ENCODE results near the gene ANKUB1.

Gene ANKUB1

DNA sequence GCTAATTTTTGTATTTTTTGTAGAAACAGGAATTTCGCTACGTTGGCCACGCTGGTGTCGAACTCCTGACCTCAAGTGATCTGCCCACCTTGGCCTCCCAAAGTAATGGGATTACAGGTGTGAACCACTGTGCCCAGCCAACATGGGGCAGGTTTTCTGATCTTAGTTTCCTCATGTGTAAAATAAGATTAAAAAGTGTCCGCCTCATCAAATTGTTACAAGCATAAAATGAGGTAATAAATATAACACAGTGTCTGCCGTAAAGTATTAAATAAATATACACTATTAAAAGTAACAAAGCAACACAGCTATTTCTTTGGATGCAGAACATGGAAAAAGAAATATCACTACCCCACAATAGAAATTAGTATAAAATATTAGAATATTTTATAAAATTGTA is 23.6 kb downstream of the ANKUB1 start:
- Histone ChIP-seq H3K36me3 (ENCODE audit: insufficient read depth, low read length) (no peaks in the 10 kb centered on the region), H4K20me1 (ENCODE audit: insufficient read depth, low read length) (no peaks in the 10 kb centered on the region), H3K27ac (ENCODE audit: low read length) (no peak overlapping the region), H3K9ac (ENCODE audit: low read depth, low read length) (no peak overlapping the region), H3K27me3 (ENCODE audit: insufficient read depth, low read length, poor library complexity) (peaks cover 12% of the 10 kb centered on the region), H3K4me3 (ENCODE audit: low read depth in 1 of 2, low read length in 2 of 2) (no peak overlapping the region), H3K4me1 (ENCODE audit: insufficient read depth, low read length) (no peaks in the 10 kb centered on the region), H3K9me3 (ENCODE audit: insufficient read depth, low read length, severe bottlenecking) (no peaks in the 10 kb centered on the region), H3K79me2 (ENCODE audit: insufficient read depth, low read length) (no peaks in the 10 kb centered on the region), H3K4me2 (ENCODE audit: insufficient read depth, low read length) (no peak overlapping the region), H2AFZ (ENCODE audit: low read depth, low read length) (no peak overlapping the region)
- no peak for ATAC-seq (ENCODE audit: insufficient read depth, low read depth)
- no peak for DNase-seq
- TF ChIP-seq EZH2 (IDR thresholded peaks at IDR 0.05; ENCODE audit: borderline replicate concordance, low read depth, low read length, severe bottlenecking): no peak
- TF ChIP-seq, protein P1, sequence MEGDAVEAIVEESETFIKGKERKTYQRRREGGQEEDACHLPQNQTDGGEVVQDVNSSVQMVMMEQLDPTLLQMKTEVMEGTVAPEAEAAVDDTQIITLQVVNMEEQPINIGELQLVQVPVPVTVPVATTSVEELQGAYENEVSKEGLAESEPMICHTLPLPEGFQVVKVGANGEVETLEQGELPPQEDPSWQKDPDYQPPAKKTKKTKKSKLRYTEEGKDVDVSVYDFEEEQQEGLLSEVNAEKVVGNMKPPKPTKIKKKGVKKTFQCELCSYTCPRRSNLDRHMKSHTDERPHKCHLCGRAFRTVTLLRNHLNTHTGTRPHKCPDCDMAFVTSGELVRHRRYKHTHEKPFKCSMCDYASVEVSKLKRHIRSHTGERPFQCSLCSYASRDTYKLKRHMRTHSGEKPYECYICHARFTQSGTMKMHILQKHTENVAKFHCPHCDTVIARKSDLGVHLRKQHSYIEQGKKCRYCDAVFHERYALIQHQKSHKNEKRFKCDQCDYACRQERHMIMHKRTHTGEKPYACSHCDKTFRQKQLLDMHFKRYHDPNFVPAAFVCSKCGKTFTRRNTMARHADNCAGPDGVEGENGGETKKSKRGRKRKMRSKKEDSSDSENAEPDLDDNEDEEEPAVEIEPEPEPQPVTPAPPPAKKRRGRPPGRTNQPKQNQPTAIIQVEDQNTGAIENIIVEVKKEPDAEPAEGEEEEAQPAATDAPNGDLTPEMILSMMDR (IDR thresholded peaks at IDR 0.05; ENCODE audit: borderline replicate concordance, extremely low read depth, low read length, poor library complexity, severe bottlenecking): no peak

DNA sequence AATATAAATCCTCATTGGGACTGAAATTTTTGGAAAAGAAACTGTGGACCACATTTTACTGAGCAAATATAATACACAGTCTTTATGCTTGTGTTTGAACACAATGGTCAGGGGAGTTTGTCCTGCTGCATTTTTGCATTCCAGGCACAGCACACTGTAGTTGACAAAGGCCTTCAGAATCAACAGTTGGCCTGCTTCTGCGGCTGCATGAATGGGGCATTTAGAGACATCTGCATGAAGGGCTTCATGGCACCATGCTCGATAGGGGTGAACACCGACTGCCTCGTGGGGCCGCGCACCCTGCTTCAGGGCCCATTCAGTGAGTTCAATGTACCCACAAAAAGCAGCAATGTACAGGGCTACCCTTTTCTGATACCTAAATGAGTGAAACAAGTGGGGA is 24.6 kb downstream of the ANKUB1 start:
- H2AFZ ChIP-seq (ENCODE audit: low read depth, low read length): no peak overlapping the region
- TF ChIP-seq, protein P1 (IDR thresholded peaks at IDR 0.05; ENCODE audit: borderline replicate concordance, extremely low read depth, low read length, poor library complexity, severe bottlenecking): no peak
- TF ChIP-seq EZH2 (IDR thresholded peaks at IDR 0.05; ENCODE audit: borderline replicate concordance, low read depth, low read length, severe bottlenecking): no peak

DNA sequence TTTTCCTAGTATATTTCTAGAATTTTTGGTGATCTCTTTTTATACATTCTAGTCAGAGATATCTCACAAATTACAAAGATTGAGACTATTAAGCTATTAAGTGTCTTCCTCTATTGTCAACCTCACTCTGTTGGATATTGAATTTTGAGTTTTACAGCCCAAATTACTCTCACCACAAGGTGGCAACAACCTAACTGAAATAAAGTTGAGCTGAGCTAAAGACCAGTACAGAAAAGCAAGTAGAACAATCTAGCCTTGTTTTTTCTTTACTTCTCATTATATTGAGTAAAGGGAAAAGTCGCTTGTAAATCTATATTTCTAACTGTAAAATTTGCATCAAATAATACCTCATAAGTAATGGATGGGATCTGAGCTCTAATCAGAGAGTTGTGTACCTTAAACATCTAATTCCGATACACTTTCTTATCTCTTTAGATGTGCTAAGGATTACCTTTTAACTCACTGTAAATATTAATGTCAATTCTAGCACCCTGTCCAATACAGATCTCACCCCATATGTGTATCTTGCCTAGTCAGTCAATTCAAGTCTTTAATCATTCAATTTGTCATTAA is 26.5 kb downstream of the ANKUB1 start:
- Histone ChIP-seq H3K9me3 (ENCODE audit: insufficient read depth, low read length, severe bottlenecking) (no peaks in the 10 kb centered on the region), H3K4me1 (ENCODE audit: insufficient read depth, low read length) (no peaks in the 10 kb centered on the region), H3K79me2 (ENCODE audit: insufficient read depth, low read length) (no peaks in the 10 kb centered on the region), H3K9ac (ENCODE audit: low read depth, low read length) (no peak overlapping the region), H4K20me1 (ENCODE audit: insufficient read depth, low read length) (no peaks in the 10 kb centered on the region), H2AFZ (ENCODE audit: low read depth, low read length) (no peak overlapping the region), H3K4me2 (ENCODE audit: insufficient read depth, low read length) (no peak overlapping the region), H3K27me3 (ENCODE audit: insufficient read depth, low read length, poor library complexity) (peaks cover 13% of the 10 kb centered on the region), H3K27ac (ENCODE audit: low read length) (no peak overlapping the region), H3K36me3 (ENCODE audit: insufficient read depth, low read length) (no peaks in the 10 kb centered on the region), H3K4me3 (ENCODE audit: low read depth in 1 of 2, low read length in 2 of 2) (no peak overlapping the region)
- DNase-seq (no peak), ATAC-seq (ENCODE audit: insufficient read depth, low read depth) (no peak)
- no peak for TF ChIP-seq EZH2 (IDR thresholded peaks at IDR 0.05; ENCODE audit: borderline replicate concordance, low read depth, low read length, severe bottlenecking)
- TF ChIP-seq, protein P1 (IDR thresholded peaks at IDR 0.05; ENCODE audit: borderline replicate concordance, extremely low read depth, low read length, poor library complexity, severe bottlenecking): peak; percentile 48

More for the DNA sequence above, 24.6 kb downstream of the ANKUB1 start:
- Histone ChIP-seq H3K4me2 (ENCODE audit: insufficient read depth, low read length) (no peak overlapping the region), H4K20me1 (ENCODE audit: insufficient read depth, low read length) (no peaks in the 10 kb centered on the region), H3K9me3 (ENCODE audit: insufficient read depth, low read length, severe bottlenecking) (no peaks in the 10 kb centered on the region), H3K4me3 (ENCODE audit: low read depth in 1 of 2, low read length in 2 of 2) (no peak overlapping the region), H3K79me2 (ENCODE audit: insufficient read depth, low read length) (no peaks in the 10 kb centered on the region), H3K9ac (ENCODE audit: low read depth, low read length) (no peak overlapping the region), H3K36me3 (ENCODE audit: insufficient read depth, low read length) (no peaks in the 10 kb centered on the region), H3K27ac (ENCODE audit: low read length) (no peak overlapping the region), H3K27me3 (ENCODE audit: insufficient read depth, low read length, poor library complexity) (peaks cover 13% of the 10 kb centered on the region), H3K4me1 (ENCODE audit: insufficient read depth, low read length) (no peaks in the 10 kb centered on the region)
- ATAC-seq (ENCODE audit: insufficient read depth, low read depth) (no peak), DNase-seq (no peak)
